H4 (cell line): ENCODE data around the gene PHF19. TPM values are rescaled to one million over a fixed set of nuclear protein-coding genes. Genes with fewer than 3 reads are reported as not detected.

Experiments used
- DNase-seq: peaks from one replicate; pipeline ENCODE4 v3.0.0-alpha.2; 2015; ENCODE audit warnings: low spot score
- total RNA-seq: library from RNA; depleted of rRNA; stranded (reverse); fragments of >200 nt; shearing (Covaris generic); gene quantifications from 2 replicates; pipeline ENCODE4 v1.2.3, GENCODE V29; 2014

The PHF19 gene
- total RNA-seq, 1 experiment from 2014 or later, result 52.7 TPM

DNA sequence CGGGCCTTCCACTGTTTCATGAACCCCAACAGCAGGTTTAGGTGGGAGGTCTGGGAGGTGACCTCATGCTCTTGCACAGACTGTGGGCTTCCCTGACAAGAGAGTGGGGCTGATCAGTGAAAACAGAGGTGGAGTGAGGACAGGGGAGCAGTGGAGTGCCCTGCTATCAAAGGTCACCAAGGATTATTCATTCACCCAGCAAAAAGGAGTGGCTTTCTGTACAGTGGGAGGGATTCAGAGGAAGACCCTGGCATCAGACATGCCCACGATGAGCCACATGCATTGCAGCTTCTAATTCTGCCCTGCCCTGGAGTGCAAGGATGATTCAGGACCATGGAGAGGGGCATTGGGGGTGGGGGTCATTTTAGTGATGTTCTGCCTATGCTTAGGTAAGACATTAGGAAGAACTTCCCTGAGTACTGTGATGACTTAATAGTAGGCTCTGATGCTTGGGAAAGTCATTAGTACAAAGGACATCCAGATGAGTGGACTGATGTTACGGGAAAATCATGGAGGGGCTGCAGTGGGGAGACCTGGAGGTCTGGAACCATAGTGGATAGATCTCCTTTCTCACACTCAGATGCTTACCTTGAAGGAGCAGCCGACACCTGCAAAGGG, 36.8 kb upstream of the PHF19 start:
- DNase-seq, result no peak

- no peak for DNase-seq
These were observed 36.1 kb upstream of the PHF19 start for GRCh38 chr9:120912958-120913646.

DNA sequence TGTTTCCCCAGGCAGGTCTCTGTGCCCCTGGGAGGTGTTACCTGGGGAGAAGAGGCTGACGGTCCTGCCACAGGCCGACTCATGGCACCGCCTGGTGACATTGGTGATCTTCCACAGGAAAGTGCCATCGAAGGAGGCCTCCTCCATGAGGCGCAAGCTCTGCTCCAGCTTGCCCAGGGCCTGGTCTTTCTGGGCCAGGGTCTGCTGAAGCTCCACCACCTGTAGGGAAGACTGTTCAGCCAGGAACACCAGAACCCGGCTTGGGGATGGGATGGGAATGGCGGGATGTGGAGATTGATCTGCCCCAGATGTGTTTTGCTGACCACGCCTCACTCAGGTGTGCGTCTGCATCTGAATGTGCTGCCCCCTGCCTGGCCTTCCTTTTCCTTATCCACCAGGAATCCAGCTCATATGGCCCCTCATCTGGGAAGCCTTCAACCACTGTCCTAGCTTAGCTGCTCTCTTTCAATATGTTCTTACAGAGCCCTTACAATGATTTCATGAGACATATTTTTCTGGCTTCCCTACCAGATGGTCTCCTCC, 34.4 kb upstream of the PHF19 start:
- no peak for DNase-seq

DNA sequence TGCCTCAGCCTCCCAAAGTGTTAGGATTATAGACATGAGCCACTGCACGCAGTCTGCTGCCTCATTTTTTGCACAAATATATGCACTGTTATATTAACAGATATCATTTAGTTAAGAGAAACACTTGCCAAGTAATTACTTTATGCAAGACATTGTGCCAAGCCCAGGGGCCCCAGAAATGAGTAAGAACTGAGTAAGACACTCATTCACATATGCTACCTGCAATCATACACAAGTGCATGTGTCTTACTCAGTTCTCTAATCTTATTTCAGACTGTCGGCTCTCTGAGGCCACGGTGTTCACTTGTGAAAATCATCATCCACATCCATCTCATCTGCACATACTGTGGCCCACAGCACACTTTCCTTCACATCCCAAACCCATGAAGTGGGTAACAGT, 33.7 kb upstream of the PHF19 start:
- DNase-seq, result no peak

GRCh38 chr9:120909904-120910303, 32.9 kb upstream of the PHF19 start:
- peak; percentile 41 for DNase-seq

- no peak for DNase-seq
These were observed 28.6 kb upstream of the PHF19 start for GRCh38 chr9:120905315-120906164.

DNA sequence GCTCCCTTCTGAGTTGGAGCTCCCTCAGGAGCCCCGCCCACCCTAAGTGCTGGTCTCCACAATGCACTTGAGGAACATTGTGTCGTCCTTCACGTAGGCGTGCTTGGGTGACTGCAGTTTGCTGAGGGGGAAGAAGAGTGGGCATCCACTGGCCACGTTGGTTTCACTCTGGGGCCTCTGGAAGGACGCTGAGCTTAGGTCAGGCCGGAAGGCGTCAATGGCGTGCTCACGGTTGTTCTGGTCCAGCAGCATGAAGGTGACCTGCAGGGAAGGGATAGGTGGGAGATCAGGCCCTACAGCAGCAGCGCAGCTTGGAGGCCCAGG, 28.0 kb upstream of the PHF19 start:
- DNase-seq, result no peak

- no peak for DNase-seq
These were observed 27.3 kb upstream of the PHF19 start for GRCh38 chr9:120904061-120904977.

DNA sequence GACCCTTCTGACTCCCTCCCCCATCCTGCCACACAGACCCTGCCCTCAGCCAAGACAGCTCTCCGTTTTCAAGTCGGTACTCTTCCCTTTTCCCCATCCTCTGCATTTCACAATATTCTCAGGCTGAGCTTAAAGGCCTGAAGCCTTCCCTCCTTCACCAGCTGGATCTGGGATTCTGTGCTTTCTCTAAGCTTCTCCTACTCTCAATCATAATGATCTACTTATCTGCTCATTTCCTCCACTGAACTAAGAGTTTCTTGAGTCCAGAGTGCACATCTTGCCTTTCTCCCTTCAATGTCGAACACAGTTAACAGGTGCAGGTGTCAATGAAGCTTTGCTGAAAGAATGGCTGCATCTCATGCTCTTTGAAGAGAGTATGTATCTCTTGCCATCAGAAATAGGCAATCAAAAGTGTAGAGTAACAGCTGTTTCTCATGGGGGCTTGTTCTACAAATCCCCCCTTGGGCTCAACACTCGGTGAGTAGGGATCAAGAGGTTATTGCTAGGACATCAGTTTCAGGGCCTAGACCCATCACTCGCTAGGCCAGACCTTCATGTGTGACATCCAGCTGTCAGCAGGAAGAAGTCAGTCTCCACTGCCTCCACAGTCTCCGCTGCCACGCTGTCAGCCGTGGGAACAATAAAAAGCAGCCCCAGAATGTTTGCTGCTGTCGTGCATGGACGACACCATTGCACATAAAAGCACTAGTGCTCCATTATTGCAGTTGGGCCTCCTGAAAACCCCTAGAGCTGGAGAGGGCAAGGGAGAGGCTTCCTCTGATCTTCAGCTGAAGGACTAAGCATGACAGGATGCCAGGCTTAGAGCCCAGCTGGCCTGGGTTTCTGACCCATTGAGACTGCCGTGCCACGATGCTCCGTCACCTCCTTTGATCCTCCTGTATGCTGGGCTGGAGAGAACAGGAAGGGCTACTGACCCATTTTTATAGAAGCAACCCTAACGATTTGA, 25.9 kb upstream of the PHF19 start:
- no peak for DNase-seq

GRCh38 chr9:120901755-120902568, 25.0 kb upstream of the PHF19 start:
- DNase-seq, result no peak

GRCh38 chr9:120900824-120901223, 23.8 kb upstream of the PHF19 start:
- DNase-seq, result no peak

- no peak for DNase-seq
These were observed 22.6 kb upstream of the PHF19 start for GRCh38 chr9:120899490-120900068.

GRCh38 chr9:120898396-120898795, 21.4 kb upstream of the PHF19 start:
- DNase-seq, result no peak

DNA sequence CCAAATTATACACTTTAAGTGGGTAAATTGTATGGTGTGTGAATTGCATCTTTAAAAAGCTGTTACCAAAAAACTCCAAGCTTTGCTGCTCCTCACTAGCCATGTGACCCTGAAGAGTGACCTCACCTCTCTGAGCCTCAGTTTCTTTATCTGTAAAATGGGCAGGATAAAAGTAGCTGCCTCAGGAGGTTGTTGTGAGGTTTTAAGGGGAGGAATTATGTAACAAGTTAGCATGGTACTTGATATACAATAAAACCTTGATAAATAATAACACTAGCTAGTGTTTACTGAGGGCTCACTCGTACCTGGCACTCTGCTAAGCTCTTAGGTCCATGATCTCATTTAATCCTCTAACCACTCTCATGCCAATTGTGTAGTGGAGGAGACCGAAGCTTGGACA, 19.0 kb upstream of the PHF19 start:
- no peak for DNase-seq

DNA sequence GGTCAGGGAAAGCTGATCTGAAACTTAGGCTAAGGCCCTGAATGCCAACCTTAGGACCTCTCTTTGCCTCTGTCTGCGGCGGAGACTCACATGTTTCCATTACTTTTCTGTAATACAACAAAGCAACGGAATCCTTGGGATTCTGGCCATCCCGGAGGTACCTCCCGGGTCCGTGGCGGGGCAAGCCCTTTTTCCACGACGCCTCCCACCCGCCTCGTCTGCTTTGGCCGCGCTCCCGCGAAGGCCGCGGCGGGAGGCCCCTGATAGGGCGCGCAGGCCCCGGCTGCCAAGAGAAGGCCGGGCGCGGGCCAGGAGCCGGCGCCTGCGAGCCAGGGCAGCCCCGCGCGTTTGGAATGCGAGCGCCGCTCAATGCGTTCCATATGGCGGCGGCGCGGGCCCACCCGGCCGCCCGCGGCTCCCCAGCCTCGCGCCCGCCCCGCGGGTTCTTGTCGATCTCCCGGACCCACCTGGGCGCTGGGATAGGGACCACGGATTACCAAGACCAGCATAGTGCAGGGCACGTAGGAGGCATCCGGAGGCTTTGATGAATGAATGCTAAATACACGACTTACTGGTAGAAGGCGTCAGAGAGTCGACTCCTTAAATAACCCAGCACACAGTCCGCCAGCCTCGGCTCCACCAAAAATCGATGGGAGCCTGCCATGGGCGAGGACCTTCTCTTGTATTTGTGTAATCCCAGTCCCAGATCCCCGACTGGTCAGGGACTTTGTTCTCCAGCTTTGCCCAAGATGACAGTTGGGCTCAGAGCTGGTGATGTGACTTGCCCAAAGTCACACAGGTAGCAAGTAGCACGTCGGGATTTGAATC, 17.5 kb upstream of the PHF19 start:
- DNase-seq, result no peak

DNA sequence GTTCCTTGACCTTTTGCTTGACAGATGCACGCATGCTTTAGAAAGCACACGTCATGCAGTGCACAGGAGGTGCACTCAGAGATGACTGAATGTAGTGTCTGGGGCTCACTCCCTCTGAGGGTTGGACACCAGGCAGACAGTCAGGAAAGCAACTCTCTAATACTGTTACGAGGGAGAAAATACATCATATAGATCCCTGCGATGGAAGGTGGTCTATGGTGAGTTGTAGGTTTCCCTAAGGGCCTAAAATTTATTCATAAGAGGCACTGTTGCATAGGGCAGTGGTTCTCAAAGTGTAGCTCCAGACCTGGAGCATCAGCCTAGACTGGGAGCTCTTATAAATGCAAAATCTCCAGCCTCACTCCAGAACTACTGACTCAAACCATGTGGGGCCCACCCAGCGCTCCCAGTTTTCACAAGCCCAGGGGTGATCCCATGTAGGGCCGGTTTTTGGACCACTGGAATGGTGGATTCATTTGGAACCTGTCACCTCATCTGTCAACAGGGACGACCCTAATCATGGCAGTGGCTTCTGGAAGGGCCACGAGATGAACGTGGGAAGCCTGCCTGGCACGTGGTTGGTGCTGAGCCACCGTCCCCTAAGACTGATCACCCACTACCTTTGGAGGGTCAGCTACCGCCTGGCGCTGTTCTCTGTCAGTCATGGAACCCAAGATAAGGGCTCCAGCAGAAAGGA, 16.8 kb upstream of the PHF19 start:
- DNase-seq, result no peak

GRCh38 chr9:120892748-120893610, 16.0 kb upstream of the PHF19 start:
- DNase-seq, result peak; percentile 63
